Measurements from ENCODE around the gene TTLL8.
A peak's percentile ranks its signal among the peaks of the same experiment; 100 is the strongest.

The TTLL8 gene

GRCh38 chr22:50018608-50019285 lies 39.4 kb downstream of the TTLL8 start:
- Histone ChIP-seq H3K27ac (ENCODE audit: extremely low read depth, low read depth, low read length) (no peak overlapping the region), H3K4me3 (ENCODE audit: low read depth, low read length) (no peak overlapping the region), H3K9me3 (ENCODE audit: control insufficient read depth, insufficient read depth, low read depth, low read length) (no peaks in the 10 kb centered on the region), H3K4me1 (ENCODE audit: control insufficient read depth, insufficient read depth, low read length) (no peaks in the 10 kb centered on the region), H3K36me3 (ENCODE audit: control insufficient read depth in 2 of 2, insufficient read depth in 1 of 2, low read length in 2 of 2) (no peaks in the 10 kb centered on the region)
- CTCF ChIA-PET = interaction anchor here (0.9 to 2.2 kb wide), 3 partner anchors 11 to 188 kb away, joined by 3 to 9 read pairs (median 3); no protein-coding TSS in a partner anchor
- POLR2A ChIA-PET = no interaction called here
- TF ChIP-seq ZNF280C (tag by site-specific recombination; IDR thresholded peaks at IDR 0.05) (no peak), TCF7L2 (IDR thresholded peaks at IDR 0.05; ENCODE audit: borderline replicate concordance, low read depth, low read length) (no peak), ZNF26 (tag by site-specific recombination; IDR thresholded peaks at IDR 0.05) (no peak), ZNF24 (tag by site-specific recombination; IDR thresholded peaks at IDR 0.05) (no peak), ZBTB26 (tag by site-specific recombination; optimal IDR thresholded peaks at IDR 0.05) (no peak), MYNN (tag by site-specific recombination; IDR thresholded peaks at IDR 0.05; ENCODE audit: borderline replicate concordance) (no peak)

- Histone ChIP-seq H3K4me3 (ENCODE audit: low read depth, low read length) (no peak overlapping the region), H3K27ac (ENCODE audit: extremely low read depth, low read depth, low read length) (no peak overlapping the region), H3K9me3 (ENCODE audit: control insufficient read depth, insufficient read depth, low read depth, low read length) (no peaks in the 10 kb centered on the region), H3K36me3 (ENCODE audit: control insufficient read depth in 2 of 2, insufficient read depth in 1 of 2, low read length in 2 of 2) (no peaks in the 10 kb centered on the region), H3K4me1 (ENCODE audit: control insufficient read depth, insufficient read depth, low read length) (no peaks in the 10 kb centered on the region)
- TF ChIP-seq ZNF133 (tag by site-specific recombination; IDR thresholded peaks at IDR 0.05) (no peak), ZBTB17 (tag by site-specific recombination; IDR thresholded peaks at IDR 0.05) (no peak), ZNF626 (tag by site-specific recombination; IDR thresholded peaks at IDR 0.05) (no peak), HIC1 (tag by site-specific recombination; IDR thresholded peaks at IDR 0.05) (no peak), ZNF155 (tag by site-specific recombination; IDR thresholded peaks at IDR 0.05) (no peak), ZIC2 (tag by site-specific recombination; IDR thresholded peaks at IDR 0.05) (0 out of 2 replicates have a peak, but pooled peaks have one; percentile 4), ZNF513 (tag by site-specific recombination; IDR thresholded peaks at IDR 0.05) (no peak)
- POLR2A ChIA-PET = interaction anchor here (0.6 kb wide), 1 partner anchor 56 kb away, joined by 3 read pairs; no protein-coding TSS in a partner anchor
- CTCF ChIA-PET = interaction anchor here (1.1 to 2.2 kb wide), 2 partner anchors 12 to 189 kb away, joined by 3 to 9 read pairs; no protein-coding TSS in a partner anchor
Observed at GRCh38 chr22:50017701-50018224, 40.3 kb downstream of the TTLL8 start.

Data from HEK293 (cell line).